HepG2 (cell line): Measurements from ENCODE around the gene LSM14B. TPM values are rescaled to one million over a fixed set of nuclear protein-coding genes. Genes with fewer than 3 reads are reported as not detected.
A peak's percentile ranks its signal among the peaks of the same experiment; 100 is the strongest.

Source experiments
- ATAC-seq: fragments of 200-7000 bp; cut with Tn5 transposase; 3 replicates; pipeline ENCODE4 v1.9.1; 2020; ENCODE audit warnings: mild to moderate bottlenecking, moderate library complexity
- BruUV-seq: library from RNA; stranded (reverse); fragments of 400-500 nt; replicated peaks from 2 replicates; lab custom pipeline; 2021; lab: Mats Ljungman, UMichigan
- CTCF ChIA-PET: fragments of 300-600 bp; formaldehyde crosslinking; extraction: SDS; loops from one replicate; lab custom pipeline; 2021; ENCODE audit warnings: low total read pairs, inconsistent platforms, low intra/inter-chr PET ratio; lab: Yijun Ruan, JAX
- POLR2A ChIA-PET: fragments of 350-600 bp; sonication (Branson Sonifier 250); formaldehyde crosslinking; loops from one replicate; lab custom pipeline; 2020; ENCODE audit warnings: antibody characterized with exemption, inconsistent platforms; lab: Yijun Ruan, JAX
- DNase-seq: peaks from one replicate; pipeline ENCODE4 v3.0.0-alpha.2; 2015; ENCODE audit warnings: low spot score
- FAIRE-seq: peaks from 3 replicates; lab custom pipeline; 2011; peaks lifted over from hg19 to GRCh38; lab: Jason Lieb, UNC
- H2AFZ ChIP-seq: one replicate; pipeline ENCODE4 v1.6.1; 2011; ENCODE audit warnings: low read length, inconsistent platforms
- H3K27ac ChIP-seq: fragments of 300-600 bp; 3 replicates; pipeline ENCODE4 v1.8.0; 2011; ENCODE audit warnings: mixed run types, mild to moderate bottlenecking, mixed read lengths, low read length, inconsistent platforms; ENCODE audit not compliant: insufficient read depth; ENCODE audit errors: extremely low read length
- H3K27me3 ChIP-seq, 2 experiments: fragments of 200-600 bp in 1 of 2; 2 replicates in 1 of 2; 3 replicates in 1 of 2; pipeline versions ENCODE4 v1.6.0 to v1.8.0; 2011; ENCODE audit warnings: low read length in 2 of 2, mild to moderate bottlenecking in 2 of 2, moderate library complexity in 2 of 2, inconsistent platforms in 1 of 2; ENCODE audit not compliant: insufficient read depth in 2 of 2, control insufficient read depth in 1 of 2
- H3K36me3 ChIP-seq, 2 experiments: fragments of 200-600 bp in 1 of 2; replicated peaks in 1 of 2; 2 replicates in 1 of 2; 3 replicates in 1 of 2; pipeline versions ENCODE4 v1.5.1 to v1.8.0; 2011; ENCODE audit warnings: low read length in 2 of 2, inconsistent platforms in 1 of 2; ENCODE audit not compliant: insufficient read depth in 2 of 2, control insufficient read depth in 1 of 2
- H3K4me1 ChIP-seq: 2 replicates; pipeline ENCODE4 v1.5.1; 2012; ENCODE audit warnings: low read length, inconsistent platforms; ENCODE audit not compliant: insufficient read depth
- H3K4me2 ChIP-seq: 2 replicates; pipeline ENCODE4 v1.6.0; 2011; ENCODE audit warnings: low read depth, low read length, inconsistent platforms
- H3K4me3 ChIP-seq, 3 experiments: fragments of 200-600 bp in 1 of 3; sonication (generic), shearing (Covaris generic) in 1 of 3; replicated peaks in 1 of 3; 2 replicates each; pipeline ENCODE4 v1.5.1; 2011 to 2016; ENCODE audit warnings: low read length in 3 of 3, inconsistent platforms in 2 of 3, low read depth in 2 of 3, mild to moderate bottlenecking in 2 of 3, control low read depth in 1 of 3, mixed read lengths in 1 of 3; ENCODE audit not compliant: insufficient read depth in 1 of 3
- H3K79me2 ChIP-seq: one replicate; pipeline ENCODE4 v1.6.1; 2011; ENCODE audit warnings: low read length, inconsistent platforms; ENCODE audit not compliant: insufficient read depth
- H3K9ac ChIP-seq: 2 replicates; pipeline ENCODE4 v1.6.0; 2011; ENCODE audit warnings: mild to moderate bottlenecking, low read depth, low read length, inconsistent platforms; ENCODE audit not compliant: insufficient read depth
- H3K9me3 ChIP-seq: 2 replicates; pipeline ENCODE4 v1.5.1; 2012; ENCODE audit warnings: mild to moderate bottlenecking, low read length
- H4K20me1 ChIP-seq: 2 replicates; pipeline ENCODE4 v1.6.0; 2011; ENCODE audit warnings: inconsistent platforms, mild to moderate bottlenecking, low read length, moderate library complexity; ENCODE audit not compliant: insufficient read depth
- CAMTA2 ChIP-seq: sonication (generic); formaldehyde crosslinking; IDR thresholded peaks from 2 replicates; pipeline ENCODE4 v1.4.0; 2020; ENCODE audit warnings: mild to moderate bottlenecking, missing genetic modification reagents, borderline replicate concordance
- CHD2 ChIP-seq: IDR thresholded peaks from 2 replicates; pipeline ENCODE4 v1.6.1; 2011; ENCODE audit warnings: low read depth, low read length, improper control_type of control experiment
- EED ChIP-seq: sonication (generic); formaldehyde crosslinking; IDR thresholded peaks from 2 replicates; pipeline ENCODE4 v1.5.0; 2020; ENCODE audit warnings: mild to moderate bottlenecking, missing genetic modification reagents
- FOXA1 ChIP-seq, 2 experiments: fragments of 450-650 bp in 1 of 2; sonication (generic) in 1 of 2; formaldehyde crosslinking in 1 of 2; IDR thresholded peaks; 2 replicates each; pipeline versions ENCODE4 v1.4.0 to v1.6.1; 2016 to 2020; ENCODE audit warnings: missing genetic modification reagents in 1 of 2
- FOXP4 ChIP-seq: sonication (generic); formaldehyde crosslinking; IDR thresholded peaks from 2 replicates; pipeline ENCODE4 v1.4.0; 2020; ENCODE audit warnings: missing genetic modification reagents
- GMEB1 ChIP-seq: sonication (generic); formaldehyde crosslinking; IDR thresholded peaks from 2 replicates; pipeline ENCODE4 v1.5.1; 2020; ENCODE audit warnings: missing genetic modification reagents, mild to moderate bottlenecking, borderline replicate concordance
- HNRNPLL ChIP-seq: fragments of 200-400 bp; formaldehyde crosslinking; IDR thresholded peaks from 2 replicates; pipeline ENCODE4 v1.6.1; 2017; ENCODE audit warnings: mild to moderate bottlenecking, low read depth, low read length; ENCODE audit not compliant: poor library complexity, severe bottlenecking
- NRL ChIP-seq: sonication (generic); formaldehyde crosslinking; IDR thresholded peaks from 2 replicates; pipeline ENCODE4 v1.5.0; 2020; ENCODE audit warnings: missing genetic modification reagents, mild to moderate bottlenecking, moderate library complexity, borderline replicate concordance
- POLR2A ChIP-seq, 2 experiments: IDR thresholded peaks; 2 replicates each; pipeline ENCODE4 v1.6.1; 2011; ENCODE audit warnings: low read depth in 2 of 2, low read length in 2 of 2, mild to moderate bottlenecking in 1 of 2, moderate library complexity in 1 of 2; ENCODE audit not compliant: insufficient read depth in 1 of 2
- SMAD3 ChIP-seq: sonication (generic); formaldehyde crosslinking; IDR thresholded peaks from 2 replicates; pipeline ENCODE4 v1.4.0; 2020; ENCODE audit warnings: missing genetic modification reagents
- TEF ChIP-seq: sonication (generic); formaldehyde crosslinking; IDR thresholded peaks from 2 replicates; pipeline ENCODE4 v1.5.0; 2020; ENCODE audit warnings: missing genetic modification reagents
- TMF1 ChIP-seq: sonication (generic); formaldehyde crosslinking; IDR thresholded peaks from 2 replicates; pipeline ENCODE4 v1.8.1; 2022; ENCODE audit warnings: low read depth, missing genetic modification reagents
- ZNF24 ChIP-seq: fragments of 450-650 bp; IDR thresholded peaks from 2 replicates; pipeline ENCODE4 v1.6.1; 2017; ENCODE audit warnings: antibody characterized with exemption, mild to moderate bottlenecking
- ZNF296 ChIP-seq: sonication (generic); formaldehyde crosslinking; conservative IDR thresholded peaks from 2 replicates; pipeline ENCODE4 v1.5.0; 2020; ENCODE audit warnings: mild to moderate bottlenecking, missing genetic modification reagents
- ZNF670 ChIP-seq: sonication (generic); formaldehyde crosslinking; IDR thresholded peaks from 2 replicates; pipeline ENCODE4 v1.8.0; 2022; ENCODE audit warnings: mild to moderate bottlenecking, missing genetic modification reagents, borderline replicate concordance
- ZNF891 ChIP-seq: sonication (generic); formaldehyde crosslinking; IDR thresholded peaks from 2 replicates; pipeline ENCODE4 v1.5.0; 2020; ENCODE audit warnings: mild to moderate bottlenecking, missing genetic modification reagents
- ZSCAN31 ChIP-seq: sonication (generic); formaldehyde crosslinking; IDR thresholded peaks from 2 replicates; pipeline ENCODE4 v1.5.0; 2020; ENCODE audit warnings: low read depth, mild to moderate bottlenecking, missing genetic modification reagents
- WGBS: methylation state at CpG from one replicate; pipeline ENCODE4 v1.1.6; 2017; ENCODE audit warnings: low lambda C conversion rate; 5-methylcytosine and 5-hydroxymethylcytosine counted together
- in situ Hi-C: cut with HindIII; loops from 2 replicates; pipeline ENCODE4 v1.10.0; 2017; ENCODE audit warnings: low pct_unique_long_range_greater_than_20kb; ENCODE audit not compliant: extremely low pct_ligation_motif_present
- intact Hi-C: fragments of 100-400 bp; cut with micrococcal nuclease; formaldehyde crosslinking; loops from one replicate; pipeline ENCODE4 v1.10.0; 2022; ENCODE audit not compliant: unreplicated experiment
- polyA plus RNA-seq, 8 experiments: library from polyadenylated mRNA; depleted of rRNA in 3 of 8; stranded (reverse) in 7 of 8; unstranded in 1 of 8; fragments of >200 nt; fragmentation: Illumina TruSeq in 4 of 8; extraction: Trizol in 4 of 8; gene quantifications; 2 replicates each; pipeline versions ENCODE4 v1.2.1 to v1.2.3, GENCODE V29; 2011 to 2016; ENCODE audit warnings: low read depth in 4 of 8, missing spikeins in 1 of 8, mixed read lengths in 1 of 8; ENCODE audit not compliant: insufficient read depth in 1 of 8
- total RNA-seq, 5 experiments: library from RNA; depleted of rRNA; stranded (reverse); fragments of >200 nt; fragmentation: Illumina TruSeq; extraction: Trizol; gene quantifications; 2 replicates each; pipeline ENCODE4 v1.2.3, GENCODE V29; 2016; ENCODE audit warnings: low read depth in 1 of 5

The LSM14B gene
- total and polyA plus RNA-seq, 2 of the 13 experiments (the other 11 are each of a cell fraction or from before 2014, with no cell fraction given) = 43.3 to 79.2 TPM

GRCh38 chr20:62137092-62137384 is 14.8 kb downstream of the LSM14B start (continued):
- TF ChIP-seq FOXP4 (CRISPR knock-in tag) (no peak), POLR2A (IDR thresholded peaks at IDR 0.05; ENCODE audit: insufficient read depth in 1 of 2, low read depth in 2 of 2, low read length in 2 of 2) (peak in 1 of 2 experiments; percentile 61; a peak in 1 of 4 replicates), ZSCAN31 (peak; percentile 38; the same call in 1 of the 2 replicates), SMAD3 (CRISPR knock-in tag) (no peak), TMF1 (no peak), HNRNPLL (no peak), EED (no peak), ZNF296 (CRISPR knock-in tag) (no peak), CHD2 (no peak)

- Histone ChIP-seq H3K27ac (no peak overlapping the region), H3K9ac (no peak overlapping the region), H3K4me3 (no peak overlapping the region), H3K27me3 (no peaks in the 10 kb centered on the region; a peak in 1 of 5 replicates), H4K20me1 (peaks cover 56% of the 10 kb centered on the region), H3K9me3 (no peaks in the 10 kb centered on the region), H3K4me2 (no peak overlapping the region), H3K79me2 (peaks cover 36% of the 10 kb centered on the region), H3K4me1 (peaks cover 50% of the 10 kb centered on the region), H3K36me3 (peaks cover 51 to 75% of the 10 kb centered on the region in 2 experiments), H2AFZ (no peak overlapping the region)
- DNase-seq (no peak), ATAC-seq (no peak), FAIRE-seq (no peak)
- POLR2A ChIA-PET = interaction anchor here (4.1 to 7.8 kb wide), 3 partner anchors 15 to 127 kb away, joined by 15 to 86 read pairs (median 35); partner anchors contain the start of genes LSM14B and TAF4
- CTCF ChIA-PET = interaction anchor here (0.8 to 3.5 kb wide), 3 partner anchors 71 to 157 kb away, joined by 3 to 48 read pairs (median 6); no protein-coding TSS in a partner anchor
- WGBS = 97% methylated on average over 8 of the region's 8 CpGs
- in situ Hi-C loops = no loop called here
- intact Hi-C loops = loop anchor here (1.0 to 5.0 kb wide), 3 partner anchors 15 to 126 kb away; partner anchors contain the start of genes LSM14B and TAF4
- no TSS peak for BruUV-seq
- peak; percentile 50; the same call in 1 of the 2 replicates for TF ChIP-seq ZNF891
- TF ChIP-seq ZNF24 = no peak
- no peak for TF ChIP-seq CAMTA2
- TF ChIP-seq ZNF670 (CRISPR knock-in tag) = no peak
- TF ChIP-seq TEF (CRISPR knock-in tag) = no peak
- TF ChIP-seq NRL (CRISPR knock-in tag) = 0 out of 2 replicates have a peak, but pooled peaks have one; percentile 53
- TF ChIP-seq GMEB1 (CRISPR knock-in tag) = 0 out of 2 replicates have a peak, but pooled peaks have one; percentile 1
- TF ChIP-seq FOXA1 (IDR thresholded peaks at IDR 0.05) = no peak
- no peak for TF ChIP-seq FOXA1 (CRISPR knock-in tag; IDR thresholded peaks at IDR 0.05)
Observed at GRCh38 chr20:62137478-62138203, 15.4 kb downstream of the LSM14B start.
